ENCODE data around the gene ZNF691.

GRCh38 chr1:42816585-42817439, 29.6 kb upstream of the ZNF691 start, which contains the start of the genes ERMAP and SVBP:
- TF ChIP-seq, protein P1, sequence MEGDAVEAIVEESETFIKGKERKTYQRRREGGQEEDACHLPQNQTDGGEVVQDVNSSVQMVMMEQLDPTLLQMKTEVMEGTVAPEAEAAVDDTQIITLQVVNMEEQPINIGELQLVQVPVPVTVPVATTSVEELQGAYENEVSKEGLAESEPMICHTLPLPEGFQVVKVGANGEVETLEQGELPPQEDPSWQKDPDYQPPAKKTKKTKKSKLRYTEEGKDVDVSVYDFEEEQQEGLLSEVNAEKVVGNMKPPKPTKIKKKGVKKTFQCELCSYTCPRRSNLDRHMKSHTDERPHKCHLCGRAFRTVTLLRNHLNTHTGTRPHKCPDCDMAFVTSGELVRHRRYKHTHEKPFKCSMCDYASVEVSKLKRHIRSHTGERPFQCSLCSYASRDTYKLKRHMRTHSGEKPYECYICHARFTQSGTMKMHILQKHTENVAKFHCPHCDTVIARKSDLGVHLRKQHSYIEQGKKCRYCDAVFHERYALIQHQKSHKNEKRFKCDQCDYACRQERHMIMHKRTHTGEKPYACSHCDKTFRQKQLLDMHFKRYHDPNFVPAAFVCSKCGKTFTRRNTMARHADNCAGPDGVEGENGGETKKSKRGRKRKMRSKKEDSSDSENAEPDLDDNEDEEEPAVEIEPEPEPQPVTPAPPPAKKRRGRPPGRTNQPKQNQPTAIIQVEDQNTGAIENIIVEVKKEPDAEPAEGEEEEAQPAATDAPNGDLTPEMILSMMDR (IDR thresholded peaks at IDR 0.05) = no peak
- no peak for TF ChIP-seq POLR2A (IDR thresholded peaks at IDR 0.05)

Measured in testis (tissue), 2 donors.